ENCODE measurements around the gene GBE1.

GRCh38 chr3:81483046-81483445 is 278.4 kb downstream of the GBE1 start:
- TF ChIP-seq CTCF (IDR thresholded peaks at IDR 0.05; ENCODE audit: low read depth, low read length) (no peak), POLR2A (IDR thresholded peaks at IDR 0.05; ENCODE audit: extremely low read depth, insufficient read length) (no peak), MAX (IDR thresholded peaks at IDR 0.05; ENCODE audit: low read depth, low read length) (no peak)

Data from NB4 (cell line).